SK-N-SH (cell line): ENCODE data around the gene CCDC40. TPM values are rescaled to one million over a fixed set of nuclear protein-coding genes. Genes with fewer than 3 reads are reported as not detected.

Experiments
- CTCF ChIA-PET: fragments of 300-600, 350-600 bp; formaldehyde crosslinking; extraction: SDS; loops from one replicate; lab custom pipeline; 2021; lab: Yijun Ruan, JAX
- POLR2A ChIA-PET: fragments of 350-600 bp; sonication (Branson Sonifier 250); formaldehyde crosslinking; extraction: SDS; loops from one replicate; lab custom pipeline; 2020; ENCODE audit warnings: antibody characterized with exemption, inconsistent platforms; lab: Yijun Ruan, JAX
- DNase-seq: peaks from one replicate; pipeline ENCODE4 v3.0.0; 2012
- H2AFZ ChIP-seq: fragments of 200-600 bp; sonication (generic); 2 replicates; pipeline ENCODE4 v1.8.1; 2016; ENCODE audit warnings: antibody characterized with exemption, mild to moderate bottlenecking, low read depth
- H3F3A ChIP-seq: fragments of 200-600 bp; sonication (generic); replicated peaks from 2 replicates; pipeline ENCODE3; 2016; ENCODE audit warnings: antibody characterized with exemption, mild to moderate bottlenecking; ENCODE audit not compliant: insufficient read depth
- H3K27ac ChIP-seq, 2 experiments: fragments of 200-500 bp in 1 of 2; fragments of 200-600 bp in 1 of 2; sonication (Bioruptor generic) in 1 of 2; sonication (generic), shearing (Covaris generic) in 1 of 2; 2 replicates each; pipeline versions ENCODE4 v1.5.1 to v1.6.1; 2014 to 2016; ENCODE audit warnings: low read depth in 2 of 2, inconsistent platforms in 1 of 2, low read length in 1 of 2, mild to moderate bottlenecking in 1 of 2, mixed read lengths in 1 of 2
- H3K27me3 ChIP-seq: fragments of 200-600 bp; sonication (generic), shearing (Covaris generic); 2 replicates; pipeline ENCODE4 v1.6.1; 2016; ENCODE audit warnings: mixed run types; ENCODE audit not compliant: insufficient read depth
- H3K36me3 ChIP-seq, 2 experiments: fragments of 200-500 bp in 1 of 2; fragments of 200-600 bp in 1 of 2; sonication (Bioruptor generic) in 1 of 2; sonication (generic) in 1 of 2; replicated peaks in 1 of 2; 2 replicates each; pipeline versions ENCODE3 to v1.5.1; 2014 to 2016; ENCODE audit warnings: low read length in 1 of 2, mild to moderate bottlenecking in 1 of 2; ENCODE audit not compliant: insufficient read depth in 2 of 2, control insufficient read depth in 1 of 2
- H3K4me1 ChIP-seq, 2 experiments: fragments of 200-500 bp in 1 of 2; fragments of 200-600 bp in 1 of 2; sonication (Bioruptor generic) in 1 of 2; sonication (generic), shearing (Covaris generic) in 1 of 2; 2 replicates each; pipeline versions ENCODE4 v1.5.1 to v1.6.1; 2014 to 2016; ENCODE audit warnings: low read depth in 1 of 2, low read length in 1 of 2, mixed run types in 1 of 2; ENCODE audit not compliant: insufficient read depth in 2 of 2, control insufficient read depth in 1 of 2
- H3K4me2 ChIP-seq: fragments of 200-600 bp; sonication (generic), shearing (Covaris generic); 2 replicates; pipeline ENCODE4 v1.6.1; 2017; ENCODE audit warnings: mixed run types
- H3K4me3 ChIP-seq, 2 experiments: fragments of 200-500 bp in 1 of 2; fragments of 200-600 bp in 1 of 2; sonication (Bioruptor generic) in 1 of 2; sonication (generic), shearing (Covaris generic) in 1 of 2; 2 replicates each; pipeline versions ENCODE4 v1.5.1 to v1.8.1; 2014 to 2016; ENCODE audit warnings: low read depth in 2 of 2, inconsistent platforms in 1 of 2, low read length in 1 of 2, mild to moderate bottlenecking in 1 of 2, mixed read lengths in 1 of 2, moderate library complexity in 1 of 2
- H3K79me2 ChIP-seq: fragments of 200-600 bp; sonication (generic); 2 replicates; pipeline ENCODE4 v1.8.1; 2017; ENCODE audit warnings: mild to moderate bottlenecking; ENCODE audit not compliant: insufficient read depth
- H3K9ac ChIP-seq: fragments of 200-600 bp; sonication (generic); 2 replicates; pipeline ENCODE4 v1.6.1; 2017; ENCODE audit warnings: mixed run types
- H3K9me2 ChIP-seq: fragments of 200-600 bp; sonication (generic); 2 replicates; pipeline ENCODE4 v1.6.1; 2017; ENCODE audit warnings: mixed run types
- H3K9me3 ChIP-seq: fragments of 200-600 bp; sonication (generic); 2 replicates; pipeline ENCODE4 v1.6.1; 2017; ENCODE audit warnings: mixed run types, mild to moderate bottlenecking, moderate library complexity
- H4K20me1 ChIP-seq: fragments of 200-600 bp; sonication (generic); 2 replicates; pipeline ENCODE4 v1.6.1; 2017; ENCODE audit warnings: mild to moderate bottlenecking, mixed run types; ENCODE audit not compliant: insufficient read depth
- ELF1 ChIP-seq: IDR thresholded peaks from 2 replicates; pipeline ENCODE4 v1.4.0; 2012
- EZH2phosphoT487 ChIP-seq: fragments of 200-600 bp; sonication (generic); IDR thresholded peaks from 2 replicates; pipeline ENCODE4 v1.6.1; 2017; ENCODE audit warnings: low read depth, mixed run types, mild to moderate bottlenecking, antibody characterized with exemption, moderate library complexity, borderline replicate concordance
- FOXM1 ChIP-seq: IDR thresholded peaks from 2 replicates; pipeline ENCODE4 v1.4.0; 2012; ENCODE audit warnings: low read depth, mild to moderate bottlenecking
- GABPA ChIP-seq: IDR thresholded peaks from 2 replicates; pipeline ENCODE4 v1.4.0; 2012; ENCODE audit warnings: low read depth, mild to moderate bottlenecking
- GATA2 ChIP-seq: sonication (generic); formaldehyde crosslinking; IDR thresholded peaks from 2 replicates; pipeline ENCODE4 v1.5.0; 2020; ENCODE audit warnings: mild to moderate bottlenecking, missing genetic modification reagents
- NFIC ChIP-seq: IDR thresholded peaks from 2 replicates; pipeline ENCODE4 v1.4.0; 2012; ENCODE audit warnings: borderline replicate concordance
- RCOR1 ChIP-seq: fragments of 150-350 bp; IDR thresholded peaks from 2 replicates; pipeline ENCODE4 v1.6.1; 2017; ENCODE audit warnings: antibody characterized with exemption, low read length
- RXRA ChIP-seq: IDR thresholded peaks from 2 replicates; pipeline ENCODE4 v1.4.0; 2012; ENCODE audit warnings: low read depth, mild to moderate bottlenecking, borderline replicate concordance
- SMC3 ChIP-seq: IDR thresholded peaks from 2 replicates; pipeline ENCODE4 v1.6.1; 2012; ENCODE audit warnings: low read depth, low read length, improper control_type of control experiment
- WGBS: methylation state at CpG from one replicate; pipeline ENCODE4 v1.1.6; 2017; ENCODE audit warnings: low lambda C conversion rate; 5-methylcytosine and 5-hydroxymethylcytosine counted together
- polyA plus RNA-seq, 3 experiments: library from polyadenylated mRNA; depleted of rRNA; stranded (reverse); fragments of >200 nt; gene quantifications; 2 replicates each; pipeline ENCODE4 v1.2.3, GENCODE V29; 2012
- TF ChIP-seq, protein P1 (sequence below): IDR thresholded peaks from 2 replicates; pipeline ENCODE4 v1.4.0; 2012; ENCODE audit warnings: low read depth
- TF ChIP-seq, protein P2 (sequence below): fragments of 150-350 bp; IDR thresholded peaks from 2 replicates; pipeline ENCODE4 v1.6.1; 2016; ENCODE audit warnings: mild to moderate bottlenecking, low read depth, low read length
- TF ChIP-seq, protein P3 (sequence below): fragments of 200-600 bp; sonication (generic); IDR thresholded peaks from 2 replicates; pipeline ENCODE4 v1.6.1; 2017; ENCODE audit warnings: antibody characterized with exemption, mild to moderate bottlenecking, moderate library complexity
- TF ChIP-seq, protein P4 (sequence below): fragments of 150-350 bp; IDR thresholded peaks from 2 replicates; pipeline ENCODE4 v1.6.1; 2017; ENCODE audit warnings: antibody characterized with exemption, low read length, low read depth, borderline replicate concordance

CCDC40 gene
- polyA plus RNA-seq, 1 of the 3 experiments (the other 2 are of a cell fraction): 17.3 TPM

DNA sequence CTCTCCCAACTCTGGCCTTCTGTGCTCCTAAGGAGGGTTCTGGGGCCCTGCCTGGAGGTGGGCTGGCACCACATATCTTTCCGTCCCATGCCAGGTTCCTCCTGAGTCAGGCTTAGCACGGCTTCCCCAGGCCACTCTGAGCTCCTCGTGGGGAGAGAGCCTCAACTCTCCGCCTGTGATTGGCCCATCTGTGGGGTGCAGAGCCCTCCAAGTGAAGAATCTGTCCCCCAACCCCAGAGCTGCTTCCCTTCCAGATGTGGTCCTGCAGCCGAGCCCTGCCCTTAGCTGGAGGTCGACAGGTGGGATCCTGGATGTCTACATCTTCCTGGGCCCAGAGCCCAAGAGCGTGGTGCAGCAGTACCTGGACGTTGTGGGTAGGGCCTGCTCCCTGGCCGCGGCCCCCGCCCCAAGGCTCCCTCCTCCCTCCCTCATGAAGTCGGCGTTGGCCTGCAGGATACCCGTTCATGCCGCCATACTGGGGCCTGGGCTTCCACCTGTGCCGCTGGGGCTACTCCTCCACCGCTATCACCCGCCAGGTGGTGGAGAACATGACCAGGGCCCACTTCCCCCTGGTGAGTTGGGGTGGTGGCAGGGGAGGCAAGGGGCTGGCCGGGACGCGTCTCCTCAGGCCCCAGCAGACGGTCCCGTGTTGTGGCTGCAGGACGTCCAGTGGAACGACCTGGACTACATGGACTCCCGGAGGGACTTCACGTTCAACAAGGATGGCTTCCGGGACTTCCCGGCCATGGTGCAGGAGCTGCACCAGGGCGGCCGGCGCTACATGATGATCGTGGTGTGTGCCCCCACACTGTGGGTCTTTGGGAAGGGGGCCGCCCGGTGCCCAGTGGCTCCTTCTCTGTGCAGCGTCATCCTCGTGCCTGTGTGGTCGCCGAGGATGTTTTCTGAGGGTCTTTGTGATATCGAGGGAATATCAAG is 71.9 kb downstream of the CCDC40 start:
- Histone ChIP-seq H3K9ac (no peak overlapping the region), H4K20me1 (no peaks in the 10 kb centered on the region), H3K4me1 (peaks cover 4 to 6% of the 10 kb centered on the region in 2 experiments; a peak in 2 of 4 replicates), H3K9me3 (no peaks in the 10 kb centered on the region), H3K4me2 (no peak overlapping the region), H2AFZ (no peak overlapping the region), H3K4me3 (no peak overlapping the region), H3K36me3 (peaks cover 0 to 12% of the 10 kb centered on the region in 2 experiments), H3F3A (peaks cover 1% of the 10 kb centered on the region), H3K9me2 (no peaks in the 10 kb centered on the region), H3K79me2 (no peaks in the 10 kb centered on the region), H3K27ac (no peak overlapping the region), H3K27me3 (no peaks in the 10 kb centered on the region)
- TF ChIP-seq ELF1 (no peak), GATA2 (no peak)
- TF ChIP-seq, protein P1, sequence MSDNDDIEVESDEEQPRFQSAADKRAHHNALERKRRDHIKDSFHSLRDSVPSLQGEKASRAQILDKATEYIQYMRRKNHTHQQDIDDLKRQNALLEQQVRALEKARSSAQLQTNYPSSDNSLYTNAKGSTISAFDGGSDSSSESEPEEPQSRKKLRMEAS: no peak
- ChIA-PET CTCF (interaction anchor here (1.1 to 2.7 kb wide), 5 partner anchors 7 to 26 kb away, joined by 3 to 16 read pairs (median 8); partner anchors contain the start of gene GAA), POLR2A (no interaction called here)
- 93% methylated on average over 32 of the region's 40 CpGs for WGBS
- no peak for DNase-seq

DNA sequence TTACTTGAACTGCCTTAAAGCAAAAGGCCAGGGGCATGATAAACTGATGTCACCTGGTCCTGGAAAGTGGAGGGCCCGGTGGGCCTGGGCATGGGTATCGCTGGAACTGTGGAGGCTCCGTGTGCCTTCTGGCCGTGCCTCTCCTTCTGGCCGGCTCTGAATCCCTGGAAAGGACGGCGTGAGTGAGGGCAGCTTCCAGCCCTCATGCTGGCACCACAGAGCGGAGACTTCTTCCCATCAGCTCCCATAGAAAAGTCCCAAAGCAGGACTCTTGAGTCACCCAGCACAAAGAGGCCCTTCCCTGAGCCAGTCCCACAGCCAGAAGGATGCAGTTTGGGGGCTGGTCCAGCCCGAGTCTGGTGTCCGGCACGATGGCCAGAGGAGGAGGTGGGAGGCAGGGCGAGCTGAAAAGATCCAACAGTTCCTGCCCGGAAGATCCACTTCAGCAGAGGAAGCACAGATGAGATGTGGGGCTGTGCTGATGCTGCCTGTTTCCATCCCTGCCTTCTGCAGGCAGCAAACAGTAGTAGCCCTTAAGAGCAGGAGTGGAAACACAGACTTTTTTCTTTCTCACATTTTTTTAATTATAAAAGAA is 72.7 kb downstream of the CCDC40 start:
- ChIA-PET CTCF (interaction anchor here (1.3 to 2.7 kb wide), 4 partner anchors 8 to 26 kb away, joined by 3 to 16 read pairs (median 6); partner anchors contain the start of gene GAA), POLR2A (no interaction called here)
- H3K4me2 ChIP-seq: no peak overlapping the region
- no peaks in the 10 kb centered on the region for H3K9me3 ChIP-seq
- H3K27me3 ChIP-seq: no peaks in the 10 kb centered on the region
- TF ChIP-seq RCOR1: no peak
- no peak overlapping the region for H3K4me3 ChIP-seq
- H3K9me2 ChIP-seq: no peaks in the 10 kb centered on the region
- peaks cover 2 to 4% of the 10 kb centered on the region in 2 experiments; a peak in 2 of 4 replicates for H3K4me1 ChIP-seq
- H3K9ac ChIP-seq: no peak overlapping the region
- peaks cover 0 to 12% of the 10 kb centered on the region in 2 experiments for H3K36me3 ChIP-seq
- H3K79me2 ChIP-seq: no peaks in the 10 kb centered on the region
- H2AFZ ChIP-seq: no peak overlapping the region
- DNase-seq: peak; percentile 29
- H4K20me1 ChIP-seq: no peaks in the 10 kb centered on the region
- WGBS: 95% methylated on average over 11 of the region's 13 CpGs
- no peak overlapping the region for H3K27ac ChIP-seq
- H3F3A ChIP-seq: peaks cover 10% of the 10 kb centered on the region

DNA sequence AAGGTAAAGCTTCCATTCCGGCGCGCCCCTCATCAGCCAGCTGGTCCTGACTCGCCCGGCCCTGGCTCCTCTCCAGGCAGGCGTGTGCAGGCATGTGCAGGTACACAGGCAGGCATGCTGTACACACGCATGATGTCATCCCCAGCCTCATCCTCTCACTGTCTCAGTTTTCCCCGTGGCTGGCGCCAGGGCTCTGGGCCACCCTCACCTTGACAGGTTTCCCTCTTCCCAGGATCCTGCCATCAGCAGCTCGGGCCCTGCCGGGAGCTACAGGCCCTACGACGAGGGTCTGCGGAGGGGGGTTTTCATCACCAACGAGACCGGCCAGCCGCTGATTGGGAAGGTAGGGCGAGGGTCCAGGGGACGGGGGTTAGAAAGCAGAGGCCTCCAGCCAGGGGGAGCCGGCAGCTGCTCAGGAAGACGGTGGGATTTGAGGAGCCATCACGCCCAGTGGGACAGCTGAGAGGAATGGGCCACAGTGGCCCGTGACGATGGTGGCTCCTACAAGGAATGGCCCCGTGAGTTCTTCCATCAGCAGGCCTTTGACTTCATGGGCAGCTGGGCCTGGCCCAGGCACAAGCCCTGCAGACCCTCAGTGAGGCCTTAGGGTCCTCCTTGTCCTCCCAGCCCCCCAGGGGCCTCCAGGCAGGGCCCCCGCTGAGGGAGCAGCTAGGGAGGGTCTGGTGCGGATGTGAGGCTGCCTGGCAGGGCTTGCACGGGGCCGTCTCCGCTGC is 73.4 kb downstream of the CCDC40 start:
- ChIA-PET POLR2A (no interaction called here), CTCF (interaction anchor here (1.3 to 2.7 kb wide), 4 partner anchors 9 to 27 kb away, joined by 3 to 16 read pairs (median 6); partner anchors contain the start of gene GAA)
- TF ChIP-seq, protein P2, sequence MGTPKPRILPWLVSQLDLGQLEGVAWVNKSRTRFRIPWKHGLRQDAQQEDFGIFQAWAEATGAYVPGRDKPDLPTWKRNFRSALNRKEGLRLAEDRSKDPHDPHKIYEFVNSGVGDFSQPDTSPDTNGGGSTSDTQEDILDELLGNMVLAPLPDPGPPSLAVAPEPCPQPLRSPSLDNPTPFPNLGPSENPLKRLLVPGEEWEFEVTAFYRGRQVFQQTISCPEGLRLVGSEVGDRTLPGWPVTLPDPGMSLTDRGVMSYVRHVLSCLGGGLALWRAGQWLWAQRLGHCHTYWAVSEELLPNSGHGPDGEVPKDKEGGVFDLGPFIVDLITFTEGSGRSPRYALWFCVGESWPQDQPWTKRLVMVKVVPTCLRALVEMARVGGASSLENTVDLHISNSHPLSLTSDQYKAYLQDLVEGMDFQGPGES: no peak
- TF ChIP-seq, protein P3, sequence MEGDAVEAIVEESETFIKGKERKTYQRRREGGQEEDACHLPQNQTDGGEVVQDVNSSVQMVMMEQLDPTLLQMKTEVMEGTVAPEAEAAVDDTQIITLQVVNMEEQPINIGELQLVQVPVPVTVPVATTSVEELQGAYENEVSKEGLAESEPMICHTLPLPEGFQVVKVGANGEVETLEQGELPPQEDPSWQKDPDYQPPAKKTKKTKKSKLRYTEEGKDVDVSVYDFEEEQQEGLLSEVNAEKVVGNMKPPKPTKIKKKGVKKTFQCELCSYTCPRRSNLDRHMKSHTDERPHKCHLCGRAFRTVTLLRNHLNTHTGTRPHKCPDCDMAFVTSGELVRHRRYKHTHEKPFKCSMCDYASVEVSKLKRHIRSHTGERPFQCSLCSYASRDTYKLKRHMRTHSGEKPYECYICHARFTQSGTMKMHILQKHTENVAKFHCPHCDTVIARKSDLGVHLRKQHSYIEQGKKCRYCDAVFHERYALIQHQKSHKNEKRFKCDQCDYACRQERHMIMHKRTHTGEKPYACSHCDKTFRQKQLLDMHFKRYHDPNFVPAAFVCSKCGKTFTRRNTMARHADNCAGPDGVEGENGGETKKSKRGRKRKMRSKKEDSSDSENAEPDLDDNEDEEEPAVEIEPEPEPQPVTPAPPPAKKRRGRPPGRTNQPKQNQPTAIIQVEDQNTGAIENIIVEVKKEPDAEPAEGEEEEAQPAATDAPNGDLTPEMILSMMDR: no peak
- no peak for TF ChIP-seq NFIC
- no peak for TF ChIP-seq RXRA
- TF ChIP-seq SMC3: no peak
- TF ChIP-seq, protein P4, sequence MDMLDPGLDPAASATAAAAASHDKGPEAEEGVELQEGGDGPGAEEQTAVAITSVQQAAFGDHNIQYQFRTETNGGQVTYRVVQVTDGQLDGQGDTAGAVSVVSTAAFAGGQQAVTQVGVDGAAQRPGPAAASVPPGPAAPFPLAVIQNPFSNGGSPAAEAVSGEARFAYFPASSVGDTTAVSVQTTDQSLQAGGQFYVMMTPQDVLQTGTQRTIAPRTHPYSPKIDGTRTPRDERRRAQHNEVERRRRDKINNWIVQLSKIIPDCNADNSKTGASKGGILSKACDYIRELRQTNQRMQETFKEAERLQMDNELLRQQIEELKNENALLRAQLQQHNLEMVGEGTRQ: no peak
- no peak for TF ChIP-seq GATA2
- no peak for TF ChIP-seq GABPA
- no peak for TF ChIP-seq FOXM1
- TF ChIP-seq EZH2phosphoT487: no peak

More for the DNA sequence above, 73.4 kb downstream of the CCDC40 start:
- no peak overlapping the region for H2AFZ ChIP-seq
- no peak overlapping the region for H3K9ac ChIP-seq
- 95% methylated on average over 23 of the region's 30 CpGs for WGBS
- no peaks in the 10 kb centered on the region for H3K9me2 ChIP-seq
- no peaks in the 10 kb centered on the region for H3K79me2 ChIP-seq
- H3K9me3 ChIP-seq: no peaks in the 10 kb centered on the region
- H3K27me3 ChIP-seq: no peaks in the 10 kb centered on the region
- peak; percentile 44 for DNase-seq
- H3K27ac ChIP-seq: no peak overlapping the region
- H3K4me3 ChIP-seq: no peak overlapping the region
- H3F3A ChIP-seq: peaks cover 10% of the 10 kb centered on the region
- no peak overlapping the region for H3K4me2 ChIP-seq
- H3K36me3 ChIP-seq: peaks cover 0 to 12% of the 10 kb centered on the region in 2 experiments
- no peaks in the 10 kb centered on the region; a peak in 1 of 4 replicates for H3K4me1 ChIP-seq
- no peaks in the 10 kb centered on the region for H4K20me1 ChIP-seq
